HG03457 (cell line): ENCODE data around the gene VPREB3.

Source experiments
- ATAC-seq: cut with Tn5 transposase; IDR thresholded peaks from one replicate; pipeline ENCODE4 v1.9.1; 2021; ENCODE audit warnings: moderate number of reproducible peaks; ENCODE audit not compliant: unreplicated experiment

Gene VPREB3

DNA sequence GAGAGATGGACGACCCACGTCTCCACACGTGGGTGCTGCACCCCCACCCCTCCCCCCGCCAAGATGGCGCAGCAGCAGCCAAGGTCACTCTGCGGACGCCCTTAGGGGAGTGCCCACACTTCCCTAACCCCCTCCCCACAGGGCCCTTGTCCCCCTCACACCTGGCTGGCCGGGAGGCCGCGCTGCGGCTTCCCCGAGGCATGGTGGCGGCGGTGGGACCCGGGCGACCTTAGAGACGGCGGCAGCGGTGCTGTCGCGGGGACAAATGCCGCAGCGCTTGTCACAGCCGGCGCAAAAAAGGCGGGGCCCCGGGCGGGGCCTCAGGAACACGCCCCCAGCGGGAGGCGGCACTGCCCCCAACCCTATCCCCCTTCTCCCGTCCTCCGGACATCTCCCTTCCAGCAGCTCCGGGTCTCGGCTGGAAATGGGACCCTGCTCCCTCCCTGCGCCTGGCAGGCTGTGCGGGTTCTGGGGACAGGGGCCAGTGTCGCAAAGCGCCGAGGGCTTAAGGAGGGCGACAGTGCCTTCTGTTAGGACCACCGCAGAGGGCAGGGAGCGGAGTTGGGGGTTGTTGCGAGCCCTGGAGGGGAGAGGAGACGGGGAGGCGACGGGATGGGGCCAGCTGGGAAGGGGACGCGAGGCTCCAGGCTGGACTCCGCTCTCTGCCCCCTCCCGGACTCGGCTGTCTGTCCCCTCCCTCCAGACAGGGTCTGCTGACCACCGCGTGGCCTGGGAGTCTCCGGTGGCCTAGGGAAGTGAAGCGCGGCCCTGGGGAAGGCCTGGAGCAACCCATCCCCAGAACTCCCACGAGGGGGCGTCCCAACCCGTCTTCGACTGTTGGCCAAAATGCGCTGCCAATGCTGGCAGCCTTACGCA lies 13.7 kb upstream of the VPREB3 start, which contains the start of gene CHCHD10:
Gene CHCHD10, minus strand, starts transcription at position 300 of the 876 bp plus-strand sequence. Its CDS starts 98 bp downstream, at position 202.
- ATAC-seq, result no peak

DNA sequence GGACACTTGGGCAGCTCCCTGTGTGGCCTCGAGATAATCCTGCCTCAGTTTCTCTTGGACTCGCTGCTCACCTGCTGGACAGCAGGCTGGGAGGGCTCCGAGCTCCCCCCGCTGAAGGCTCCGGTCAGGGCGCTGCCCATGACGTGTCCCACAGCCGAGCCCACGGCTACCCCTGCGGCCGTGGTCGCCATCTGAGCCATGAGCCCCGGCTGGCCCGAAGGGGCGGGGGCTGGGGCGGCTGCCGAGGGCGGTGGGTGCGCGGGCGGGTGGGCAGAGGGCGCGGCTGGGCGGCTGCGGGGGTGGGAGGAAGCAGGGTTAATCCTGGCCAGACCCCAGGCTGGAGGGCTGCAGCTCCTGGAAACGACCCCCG lies 13.1 kb upstream of the VPREB3 start:
- no peak for ATAC-seq

DNA sequence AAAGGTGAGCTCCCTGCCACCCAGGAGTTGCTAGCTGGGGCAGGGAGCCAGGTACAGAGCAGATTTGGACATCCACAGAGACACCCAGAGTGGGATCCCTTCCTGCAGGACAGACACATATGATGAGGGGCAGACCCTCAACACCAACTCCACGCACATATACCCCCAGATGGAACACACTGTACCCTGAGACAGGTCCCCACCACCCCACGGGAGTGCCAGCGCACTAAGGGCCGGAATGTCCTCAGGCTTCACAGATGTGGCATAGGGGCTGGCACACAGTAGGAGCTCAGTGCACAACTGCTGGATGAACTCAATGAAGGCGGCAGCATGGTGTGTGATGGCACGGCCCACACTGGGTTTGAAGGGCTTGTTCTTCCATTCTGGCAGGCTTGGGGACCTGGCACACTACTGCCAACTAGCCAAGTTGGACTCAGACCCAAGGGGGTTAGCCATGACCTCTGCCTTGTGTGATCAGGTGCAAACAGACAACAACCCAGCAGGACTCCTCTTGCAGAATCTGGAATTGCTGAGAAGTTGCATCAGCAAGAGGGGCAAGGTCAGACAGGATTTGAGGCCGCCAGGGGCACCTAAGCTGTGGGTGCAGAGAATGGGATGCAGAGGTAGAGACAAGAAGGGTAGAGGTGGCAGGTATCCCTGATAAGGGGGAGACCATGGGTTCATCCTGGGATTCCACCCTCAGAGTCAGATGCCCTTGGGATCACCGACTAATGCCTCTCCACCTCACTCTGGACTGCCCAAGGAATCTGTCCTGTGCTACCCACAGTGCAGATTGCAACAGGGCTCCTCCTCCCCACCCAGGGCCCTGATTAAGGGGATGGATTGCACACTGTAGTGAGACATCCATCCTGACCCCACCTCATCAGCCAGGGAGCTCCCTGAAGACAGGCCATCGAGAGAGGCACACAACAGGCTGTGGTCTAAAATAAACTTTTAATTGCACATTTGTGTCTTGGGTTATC lies 11.0 kb upstream of the VPREB3 start:
- no peak for ATAC-seq

DNA sequence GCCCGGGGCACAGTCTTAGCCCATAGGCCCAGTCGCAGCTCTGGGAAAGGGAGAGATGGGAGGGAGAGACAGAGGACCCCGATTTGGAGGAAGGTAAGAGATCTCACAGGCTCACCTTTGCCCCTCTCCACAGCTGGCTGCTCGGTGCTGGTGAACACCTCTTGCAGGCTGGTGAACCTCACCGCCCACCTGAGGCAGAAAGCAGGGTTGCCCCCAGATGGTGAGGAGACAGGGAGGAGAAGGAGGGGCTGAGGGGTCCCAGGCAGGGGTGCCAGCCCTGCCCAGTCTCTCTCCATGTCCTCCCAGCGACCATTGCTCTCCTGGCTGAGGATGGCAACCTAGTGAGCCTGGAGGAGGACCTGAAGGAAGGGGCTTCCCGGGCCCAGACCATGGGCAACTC lies 9.7 kb upstream of the VPREB3 start:
- no peak for ATAC-seq

DNA sequence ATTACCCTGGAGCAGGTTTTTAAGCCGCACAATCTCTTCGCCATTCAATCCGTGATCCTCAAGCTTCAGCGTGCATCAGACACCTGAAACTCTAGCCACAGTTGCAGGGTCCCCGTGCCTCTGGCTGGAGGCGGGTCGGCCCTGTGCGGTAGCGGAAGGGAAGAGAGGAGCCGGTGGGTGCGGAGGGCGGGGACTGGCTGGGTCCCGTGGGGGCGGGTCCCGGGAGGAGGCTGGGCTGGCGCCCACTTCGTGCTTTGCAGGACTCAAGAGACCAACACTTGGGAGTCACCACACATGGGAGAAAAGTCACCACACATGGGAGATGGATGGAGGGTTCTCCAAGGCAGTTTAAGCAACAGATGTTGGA lies 9.3 kb upstream of the VPREB3 start:
- ATAC-seq, result no peak

DNA sequence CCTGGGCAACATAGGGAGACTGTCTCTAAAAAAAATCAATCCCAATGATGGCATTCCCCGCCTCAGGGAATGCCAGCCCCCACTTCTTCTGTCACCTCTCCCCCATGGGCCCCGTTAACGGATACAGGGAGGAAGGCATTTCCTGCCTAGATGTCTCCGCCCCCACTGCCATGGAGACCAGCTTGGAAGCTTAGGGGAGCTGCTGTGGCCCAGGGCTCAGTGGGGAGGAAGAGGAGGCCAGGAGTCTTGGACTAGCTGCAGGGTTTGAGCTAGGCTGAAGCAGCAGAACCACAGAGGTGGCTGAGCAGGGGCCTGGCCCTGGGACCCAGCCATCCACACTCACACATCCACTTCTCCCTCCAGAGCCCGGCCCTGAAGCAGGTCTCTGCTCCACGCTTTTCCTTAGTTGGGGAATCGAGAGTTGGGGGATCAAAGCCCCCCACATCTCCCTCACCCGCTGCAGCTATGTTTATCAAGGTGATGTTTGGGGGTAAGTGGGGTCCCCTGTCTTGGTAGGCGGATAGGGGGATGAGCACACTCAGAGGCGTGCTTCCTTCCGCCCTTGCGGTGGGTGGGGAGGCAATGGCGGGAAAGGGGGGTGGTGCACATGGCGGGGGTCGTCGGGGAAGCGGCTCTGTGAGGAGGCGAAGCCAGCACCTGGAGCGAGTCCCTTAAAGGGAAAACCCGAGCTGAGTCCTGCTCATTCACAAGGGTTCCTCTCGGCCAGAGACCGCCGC lies 8.8 kb upstream of the VPREB3 start, which contains the start of gene C22orf15:
Gene C22orf15, plus strand, starts transcription at position 149 of the 737 bp plus-strand sequence. Its CDS starts 317 bp downstream, at position 466.
- ATAC-seq, result no peak

DNA sequence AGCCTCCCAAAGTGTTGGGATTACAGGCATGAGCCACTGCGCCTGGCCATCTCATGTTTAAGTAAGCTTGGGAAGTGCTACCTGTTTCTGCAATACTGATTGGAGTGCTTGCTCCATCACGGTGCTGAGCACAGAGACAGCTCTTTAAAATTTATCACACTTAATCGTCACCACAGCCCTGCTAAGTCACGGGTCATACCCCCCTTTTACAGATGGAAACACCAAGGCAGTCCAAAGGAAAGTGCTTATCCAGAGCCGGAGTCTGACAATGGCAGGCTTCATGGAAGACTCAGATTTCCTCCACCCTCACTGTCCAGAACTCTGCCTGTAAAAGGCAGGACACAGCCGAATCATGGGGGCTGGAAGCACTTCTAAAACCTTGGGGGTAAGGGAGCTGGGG lies 5.8 kb upstream of the VPREB3 start:
- ATAC-seq, result no peak

DNA sequence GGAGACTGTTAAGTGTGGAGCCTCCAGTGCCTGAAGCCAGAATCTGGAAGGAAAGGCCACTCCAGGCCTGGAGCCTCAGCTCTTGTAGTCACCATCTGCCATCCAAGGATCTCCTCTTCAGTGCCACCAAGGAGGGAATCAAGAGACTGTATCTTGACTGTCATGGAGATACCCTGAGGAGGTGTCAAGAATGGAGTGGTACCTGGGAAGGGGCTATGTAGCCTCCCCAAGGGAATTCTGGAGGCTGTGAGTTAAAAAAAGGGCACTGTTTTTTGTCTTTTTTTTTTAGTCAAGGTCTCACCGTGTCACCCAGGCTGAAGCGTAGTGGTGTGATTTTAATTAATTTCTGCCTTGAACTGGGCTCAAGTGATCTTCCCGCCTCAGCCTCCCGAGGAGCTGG lies 5.3 kb upstream of the VPREB3 start:
- ATAC-seq, result no peak

DNA sequence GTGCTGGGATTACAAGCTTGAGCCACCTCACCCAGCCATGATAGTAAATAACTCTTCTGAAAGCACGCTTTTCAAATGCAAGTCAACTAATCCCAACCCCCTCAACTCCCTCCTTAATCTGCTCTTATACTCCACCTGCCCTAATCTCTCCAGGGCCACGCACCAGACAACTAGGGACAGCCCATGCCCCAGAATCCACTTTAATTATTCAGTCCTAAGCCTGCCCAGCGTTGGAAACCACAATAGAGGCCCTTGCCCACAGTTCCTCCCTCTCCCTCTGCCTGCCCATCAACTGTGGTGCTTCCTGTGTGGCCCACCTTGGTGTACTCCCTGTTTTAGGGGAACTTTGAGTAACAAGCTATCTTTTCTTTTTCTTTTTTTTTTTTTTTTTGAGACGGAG lies 2.7 kb upstream of the VPREB3 start:
- no peak for ATAC-seq

DNA sequence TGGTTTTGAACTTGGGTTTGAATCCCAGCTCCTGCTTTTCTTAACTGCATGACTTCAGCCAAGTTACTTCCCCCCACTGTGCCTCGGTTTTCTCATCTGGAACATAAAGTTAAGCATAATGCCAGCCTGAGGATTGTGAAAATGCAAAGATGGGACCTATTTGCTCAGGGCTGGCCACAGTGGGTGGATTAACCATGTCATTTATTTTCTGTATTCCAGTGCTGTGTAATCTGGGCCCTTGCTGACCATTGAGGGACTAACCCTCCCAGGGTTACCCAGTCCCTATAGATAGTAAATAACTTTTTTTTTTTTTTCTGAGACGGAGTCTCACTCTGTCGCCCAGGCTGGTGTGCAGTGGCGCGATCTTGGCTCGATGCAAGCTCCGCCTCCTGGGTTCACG lies 1.5 kb upstream of the VPREB3 start:
- no peak for ATAC-seq

DNA sequence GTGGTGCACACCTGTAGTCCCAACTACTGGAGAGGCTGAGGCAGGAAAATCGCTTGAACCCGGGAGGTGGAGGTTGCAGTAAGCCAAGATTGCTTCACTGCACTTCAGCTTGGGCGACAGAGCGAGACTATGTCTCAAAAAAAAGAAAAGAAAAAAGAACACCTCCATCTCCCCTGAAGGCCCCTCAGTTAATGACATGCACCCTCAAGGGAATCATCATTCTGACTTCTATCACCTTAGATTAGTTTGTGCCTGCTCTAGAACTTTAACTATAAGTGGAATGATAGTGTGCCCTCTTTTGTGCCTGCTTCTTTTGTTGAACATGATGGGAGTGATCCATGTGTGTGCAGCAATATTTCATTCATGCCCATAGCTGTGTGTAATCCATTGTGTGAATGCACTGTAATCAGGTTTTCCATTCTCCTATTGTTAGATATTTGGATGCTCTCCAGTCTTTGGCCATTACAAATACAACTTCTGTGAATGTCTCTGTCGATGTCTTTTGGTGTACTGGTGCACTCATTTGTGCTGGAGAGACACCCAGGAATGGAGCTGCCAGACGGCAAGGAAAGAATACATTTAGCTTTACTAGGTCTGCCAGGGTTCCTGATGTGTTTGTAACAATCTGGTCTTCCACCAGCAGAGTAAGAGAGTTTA lies 883 bp upstream of the VPREB3 start:
- ATAC-seq, result no peak

DNA sequence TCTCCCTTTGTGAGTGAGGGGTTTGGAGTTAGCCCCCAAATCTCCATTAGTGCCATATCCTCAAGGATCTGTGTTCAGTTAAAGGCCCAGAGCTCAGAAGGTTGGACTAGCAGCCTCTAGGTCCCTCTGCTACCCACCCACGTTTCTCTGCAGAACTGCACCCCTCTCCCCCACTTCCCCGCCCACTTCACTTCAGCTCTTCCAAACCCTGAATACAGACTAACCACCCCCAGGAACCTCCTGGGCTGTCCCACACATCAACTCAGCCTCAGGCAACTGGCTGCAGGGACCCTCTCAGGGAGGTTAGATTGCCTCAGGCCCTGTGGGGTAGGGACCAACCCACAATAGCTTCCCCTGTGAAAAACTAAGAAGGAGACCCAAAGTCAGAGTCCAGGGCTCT lies 840 bp downstream of the VPREB3 start:
- ATAC-seq, result no peak

DNA sequence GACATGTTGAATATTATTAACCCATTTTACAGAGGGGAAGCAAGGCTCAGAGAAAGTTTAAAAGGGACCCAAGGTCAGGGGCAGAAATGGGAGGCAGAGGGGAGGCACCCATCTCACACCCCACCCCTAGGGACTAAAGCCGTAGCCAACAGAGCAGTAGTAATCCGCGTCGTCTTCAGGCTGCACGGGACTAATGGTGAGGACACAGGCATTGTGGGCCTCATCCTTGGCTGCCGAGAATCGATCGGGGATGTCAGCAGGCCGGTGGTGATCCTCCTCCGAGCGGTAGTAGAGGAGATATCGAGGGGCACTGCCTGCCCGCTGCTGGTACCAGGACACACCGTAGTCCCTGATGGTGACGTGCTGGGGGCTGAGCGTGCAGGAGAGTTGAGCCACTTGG lies 1.5 kb downstream of the VPREB3 start:
- ATAC-seq, result no peak

DNA sequence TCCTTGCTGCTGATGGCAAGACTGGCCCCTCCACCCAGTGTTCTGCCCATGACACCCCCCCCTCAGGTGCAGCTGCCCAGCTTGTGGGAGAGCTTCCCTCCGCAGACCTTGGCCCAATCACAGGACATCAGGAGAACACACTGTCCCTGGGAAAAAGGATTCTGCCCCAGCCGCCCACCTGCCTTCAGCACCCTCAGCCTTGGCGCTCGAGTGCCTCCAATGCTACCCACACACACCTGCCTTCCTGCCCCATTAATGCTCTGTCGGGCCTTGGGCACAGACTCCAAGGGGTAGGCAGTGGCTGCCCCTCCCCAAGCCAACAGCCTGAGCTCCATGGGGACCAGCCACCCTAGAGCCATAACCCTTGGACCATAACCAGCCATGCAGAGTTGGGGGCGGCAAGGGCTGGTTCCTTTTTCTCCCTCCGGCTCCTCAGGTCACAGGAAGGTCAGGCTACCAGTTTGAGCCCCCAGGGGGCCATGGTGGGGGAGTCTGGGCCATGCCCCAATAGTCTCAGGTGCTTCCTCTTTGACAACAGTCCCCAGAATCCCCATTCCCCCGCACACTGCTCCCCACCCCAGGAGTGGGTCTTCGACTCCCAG lies 2.0 kb downstream of the VPREB3 start:
- no peak for ATAC-seq

DNA sequence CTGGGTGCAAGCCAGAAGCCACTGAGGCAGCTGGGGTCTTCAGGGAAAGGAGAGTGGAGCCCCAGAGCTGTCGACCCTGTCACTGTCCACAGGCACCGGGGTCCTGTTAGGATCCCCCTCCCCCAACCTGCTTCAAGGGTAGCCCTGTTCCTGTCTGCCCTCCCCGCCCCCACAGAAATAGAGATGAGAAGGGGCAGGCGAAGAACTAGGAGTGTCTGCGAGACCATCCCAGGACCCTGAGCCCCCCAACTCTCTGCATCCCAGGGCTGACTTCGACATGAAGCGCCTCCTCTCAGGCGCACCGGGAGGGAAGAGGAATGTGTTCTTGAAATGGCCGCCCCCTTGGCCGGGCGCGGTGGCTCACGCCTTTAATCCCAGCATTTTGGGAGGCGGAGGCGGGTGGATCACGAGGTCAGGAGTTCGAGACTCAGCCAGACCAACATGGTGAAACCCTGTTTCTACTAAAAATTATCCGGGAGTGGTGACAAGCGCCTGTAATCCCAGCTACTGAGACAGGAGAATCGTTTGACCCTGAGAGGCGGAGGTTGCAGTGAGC lies 2.7 kb downstream of the VPREB3 start:
- ATAC-seq, result no peak

DNA sequence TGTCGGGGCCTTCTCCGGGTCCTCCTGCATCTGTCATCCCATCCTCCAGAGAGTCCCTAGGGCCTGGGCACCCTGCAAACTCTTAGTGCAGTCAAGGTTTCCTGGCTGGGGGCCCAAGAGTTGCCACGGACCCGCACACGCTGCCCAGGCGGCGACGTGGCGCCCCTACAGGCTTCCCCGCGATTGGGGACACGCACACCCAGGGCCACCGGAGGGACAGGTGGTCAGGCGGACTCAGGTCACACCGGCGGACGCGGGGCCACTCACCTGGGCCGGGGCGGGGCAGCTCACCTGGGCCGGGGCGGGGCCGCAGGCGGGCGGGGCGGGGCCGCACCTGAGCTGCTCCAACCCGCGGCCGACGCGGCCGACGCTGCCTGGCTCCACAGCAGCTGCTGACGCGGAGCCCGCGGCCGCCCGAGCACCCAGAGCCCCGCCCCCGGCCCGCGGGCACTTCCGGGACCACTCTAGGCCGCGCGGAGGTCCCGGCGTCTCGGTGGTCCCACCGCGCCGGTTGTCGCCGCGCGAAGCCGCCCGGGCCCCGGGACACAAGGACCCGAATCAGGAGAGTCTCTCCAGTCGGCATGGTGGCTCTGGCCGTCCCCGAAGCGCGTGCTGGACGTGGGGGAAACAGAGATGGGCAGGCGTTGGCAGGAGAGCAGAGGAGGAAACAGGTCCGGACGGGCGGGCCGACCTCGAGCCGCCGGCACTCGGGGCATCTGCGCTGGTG lies 3.3 kb downstream of the VPREB3 start, which contains the start of gene ZNF70:
Gene ZNF70, minus strand, starts transcription at position 399 of the 727 bp plus-strand sequence. CDS start 5,972 bp downstream, outside the sequence.
- ATAC-seq, result no peak

DNA sequence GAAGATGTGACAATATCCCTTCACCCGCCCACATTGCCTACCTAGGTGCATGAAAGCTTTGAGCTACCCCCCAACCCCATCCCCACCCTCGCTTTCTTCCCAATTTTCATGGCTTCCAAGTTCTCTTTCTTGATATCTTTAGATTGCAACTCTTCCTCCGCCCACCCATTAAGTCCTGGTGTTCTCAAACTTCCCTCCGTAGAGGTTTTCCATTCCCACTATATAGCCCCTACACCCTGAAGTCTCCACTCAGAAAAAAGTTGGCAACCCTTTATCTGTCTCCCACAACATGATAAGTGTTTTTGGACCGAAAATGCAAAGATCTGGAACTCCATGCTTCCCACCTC lies 3.9 kb downstream of the VPREB3 start:
- no peak for ATAC-seq

DNA sequence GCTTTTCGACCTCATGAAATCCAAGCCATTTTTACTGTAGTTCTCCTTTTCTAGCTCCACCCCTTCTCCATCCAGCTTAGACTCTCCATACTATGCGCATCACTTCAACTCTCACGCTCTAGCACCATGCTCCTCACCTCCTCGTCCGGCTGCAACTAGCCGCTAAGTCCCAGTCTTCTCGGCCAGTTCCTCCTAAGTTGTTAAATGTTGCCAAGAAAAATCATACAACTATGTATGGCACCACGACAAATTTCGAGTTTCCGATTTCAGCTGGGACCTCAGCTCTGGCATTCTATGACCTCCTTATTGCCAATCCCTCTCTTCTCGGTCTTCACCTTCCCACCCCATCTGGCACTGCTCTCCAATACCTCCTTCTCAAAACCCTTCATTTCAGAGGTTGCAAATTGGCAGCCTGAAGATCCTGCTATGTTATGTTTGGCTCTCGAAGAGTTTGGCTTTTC lies 4.4 kb downstream of the VPREB3 start:
- ATAC-seq, result no peak

DNA sequence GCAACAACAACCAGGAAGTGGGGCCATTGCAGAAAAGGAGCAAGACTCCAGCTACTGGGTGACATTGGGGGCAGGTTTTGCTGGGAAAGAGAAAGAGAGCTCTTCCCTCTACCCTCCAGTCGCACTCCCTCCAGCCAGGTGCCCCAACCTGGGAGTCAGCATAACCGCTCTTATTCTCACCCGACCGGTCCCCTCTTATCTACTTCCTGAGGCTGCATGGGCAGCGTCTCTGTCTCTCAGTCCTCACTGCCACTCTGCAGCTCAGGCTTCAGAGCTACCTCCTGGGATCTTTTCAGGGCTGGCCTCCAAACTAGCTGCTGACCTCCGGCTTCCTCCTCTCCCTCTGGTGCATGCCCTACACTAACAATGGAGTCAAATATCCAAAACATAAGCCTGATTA lies 8.4 kb downstream of the VPREB3 start:
- ATAC-seq, result no peak
